Measurements from ENCODE around the gene STUM. TPM values are rescaled to one million over a fixed set of nuclear protein-coding genes. Genes with fewer than 3 reads are reported as not detected.

The STUM gene, protein sequence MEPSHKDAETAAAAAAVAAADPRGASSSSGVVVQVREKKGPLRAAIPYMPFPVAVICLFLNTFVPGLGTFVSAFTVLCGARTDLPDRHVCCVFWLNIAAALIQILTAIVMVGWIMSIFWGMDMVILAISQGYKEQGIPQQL
- not detected in 2 replicates for total RNA-seq

DNA sequence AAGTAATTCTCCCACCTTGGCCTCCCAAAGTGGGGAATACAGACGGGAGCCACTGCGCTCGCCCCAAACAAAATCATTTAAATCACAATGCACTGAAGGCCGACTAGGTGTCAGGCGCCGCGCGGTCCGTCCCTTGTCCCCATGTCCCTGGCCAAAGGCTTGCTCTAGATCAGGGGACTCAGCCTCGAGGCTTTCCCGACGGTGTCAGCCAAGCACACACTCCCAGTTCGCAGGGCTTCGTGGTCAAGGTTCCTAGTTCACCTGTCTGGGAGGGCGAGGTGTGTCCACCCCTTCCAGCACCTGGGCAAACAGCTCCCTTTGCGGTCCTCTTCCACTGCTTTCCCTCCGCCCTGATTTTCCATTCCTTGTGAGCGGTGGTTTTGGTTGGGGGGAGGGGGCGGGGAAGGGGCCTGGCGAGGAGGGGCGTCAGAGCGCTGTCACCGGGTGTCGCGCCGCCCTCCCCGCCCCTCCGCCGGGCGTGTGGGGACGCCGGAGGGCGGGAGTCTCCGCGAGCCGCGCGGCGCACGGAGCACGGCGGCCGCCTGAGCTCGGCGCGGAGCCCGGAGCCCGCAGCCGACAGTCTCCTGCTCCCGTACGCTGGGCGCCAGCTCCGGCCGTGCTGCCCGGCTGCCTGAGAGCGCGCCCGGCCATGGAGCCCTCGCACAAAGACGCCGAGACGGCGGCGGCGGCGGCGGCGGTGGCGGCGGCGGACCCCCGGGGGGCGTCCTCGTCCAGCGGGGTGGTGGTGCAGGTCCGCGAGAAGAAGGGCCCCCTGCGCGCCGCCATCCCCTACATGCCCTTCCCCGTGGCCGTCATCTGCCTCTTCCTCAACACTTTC lies at the start of gene STUM:
TSS of gene STUM (plus strand) at position 509 of the 838 bp plus-strand sequence. CDS start at position 650, 141 bp downstream.

Other genes with a start within 250 kb of the STUM start
- gene LIN9, start 239.6 kb upstream of the STUM start, total RNA-seq, result 6.8 and 7.2 TPM in 2 replicates
- 201 and 215 TPM in 2 replicates for gene PARP1, start 140.7 kb upstream of the STUM start, total RNA-seq
- gene ITPKB, start 190.5 kb downstream of the STUM start, total RNA-seq, result 19.1 and 22.8 TPM in 2 replicates